GM23338 (cell line): ENCODE results near the gene SNX9. TPM values are rescaled to one million over a fixed set of nuclear protein-coding genes. Genes with fewer than 3 reads are reported as not detected.

Experiments used
- ATAC-seq: fragments of 200-7000 bp; cut with Tn5 transposase; 3 replicates; pipeline ENCODE4 v1.9.1; 2020
- DNase-seq: peaks from one replicate; pipeline ENCODE4 v3.0.0-alpha.2; 2015; ENCODE audit warnings: low spot score
- H2AFZ ChIP-seq: fragments of 200-600 bp; sonication (generic); 2 replicates; pipeline ENCODE4 v1.8.0; 2016; ENCODE audit warnings: antibody characterized with exemption, mild to moderate bottlenecking, moderate library complexity
- H3F3A ChIP-seq: fragments of 200-600 bp; sonication (generic); replicated peaks from 2 replicates; pipeline ENCODE4 v1.8.0; 2017; ENCODE audit warnings: antibody characterized with exemption, mixed run types, low read depth
- H3K27ac ChIP-seq: fragments of 200-600 bp; sonication (generic); 2 replicates; pipeline ENCODE4 v1.6.1; 2016; ENCODE audit warnings: low read depth
- H3K27me3 ChIP-seq: fragments of 200-600 bp; sonication (generic); 2 replicates; pipeline ENCODE4 v1.8.0; 2016; ENCODE audit warnings: mild to moderate bottlenecking, mixed run types, moderate library complexity; ENCODE audit not compliant: insufficient read depth
- H3K36me3 ChIP-seq: fragments of 200-600 bp; sonication (generic); 2 replicates; pipeline ENCODE4 v1.8.0; 2016; ENCODE audit warnings: mild to moderate bottlenecking; ENCODE audit not compliant: insufficient read depth
- H3K4me1 ChIP-seq: fragments of 200-600 bp; sonication (generic); 2 replicates; pipeline ENCODE4 v1.8.0; 2016; ENCODE audit warnings: mild to moderate bottlenecking, moderate library complexity; ENCODE audit not compliant: insufficient read depth
- H3K4me2 ChIP-seq: fragments of 200-600 bp; sonication (generic); 2 replicates; pipeline ENCODE4 v1.7.1; 2017; ENCODE audit warnings: mixed run types
- H3K4me3 ChIP-seq: fragments of 200-600 bp; sonication (generic); 2 replicates; pipeline ENCODE4 v1.6.1; 2016; ENCODE audit warnings: mixed run types
- H3K79me2 ChIP-seq: fragments of 200-600 bp; sonication (generic); replicated peaks from 2 replicates; pipeline ENCODE4 v1.8.0; 2017; ENCODE audit warnings: mild to moderate bottlenecking; ENCODE audit not compliant: insufficient read depth
- H3K9me2 ChIP-seq: fragments of 200-600 bp; sonication (generic); 2 replicates; pipeline ENCODE4 v1.8.0; 2017; ENCODE audit not compliant: insufficient read depth
- H4K20me1 ChIP-seq: fragments of 200-600 bp; sonication (generic); replicated peaks from 2 replicates; pipeline ENCODE4 v1.8.0; 2017; ENCODE audit warnings: mild to moderate bottlenecking; ENCODE audit not compliant: insufficient read depth
- H3K27ac Mint-ChIP-seq: 2 replicates; pipeline ENCODE4 v1.8.0; 2020; ENCODE audit warnings: inconsistent platforms, mild to moderate bottlenecking, moderate library complexity, mixed read lengths
- H3K27me3 Mint-ChIP-seq: 3 replicates; pipeline ENCODE4 v1.8.0; 2022; ENCODE audit warnings: low read depth, mild to moderate bottlenecking, moderate library complexity, mixed read lengths, inconsistent platforms; ENCODE audit not compliant: insufficient read depth, poor library complexity
- H3K36me3 Mint-ChIP-seq: 3 replicates; pipeline ENCODE4 v1.8.0; 2021; ENCODE audit warnings: low read depth, mild to moderate bottlenecking, inconsistent platforms, moderate library complexity, mixed read lengths
- H3K4me1 Mint-ChIP-seq: 3 replicates; pipeline ENCODE4 v1.8.0; 2020; ENCODE audit warnings: mild to moderate bottlenecking, inconsistent platforms, mixed read lengths
- H3K4me3 Mint-ChIP-seq: 3 replicates; pipeline ENCODE4 v1.8.0; 2021; ENCODE audit warnings: moderate library complexity, mild to moderate bottlenecking, inconsistent platforms, mixed read lengths
- H3K9me3 Mint-ChIP-seq: 3 replicates; pipeline ENCODE4 v1.8.0; 2020; ENCODE audit warnings: moderate library complexity, mild to moderate bottlenecking, inconsistent platforms, mixed read lengths
- CREB1 ChIP-seq: fragments of 250-450 bp; sonication (Bioruptor Pico); IDR thresholded peaks from 2 replicates; pipeline ENCODE4 v1.5.0; 2020; ENCODE audit warnings: low read depth, mild to moderate bottlenecking, moderate library complexity
- JUNB ChIP-seq: IDR thresholded peaks from one replicate; pipeline ENCODE4 v1.6.1; 2016; ENCODE audit warnings: antibody characterized with exemption; ENCODE audit not compliant: unreplicated experiment
- ZNF114 ChIP-seq: fragments of 250-450 bp; sonication (Bioruptor Pico); IDR thresholded peaks from 2 replicates; pipeline ENCODE4 v1.5.0; 2020; ENCODE audit warnings: mild to moderate bottlenecking, moderate library complexity
- ZNF462 ChIP-seq: fragments of 250-450 bp; sonication (Bioruptor Pico); IDR thresholded peaks from 2 replicates; pipeline ENCODE4 v1.5.0; 2020; ENCODE audit warnings: mild to moderate bottlenecking, moderate library complexity
- polyA plus RNA-seq: library from polyadenylated mRNA; unstranded; fragments of >200 nt; fragmentation: Nextera tagmentation; extraction: Ambion mirVana; gene quantifications from 2 replicates; pipeline ENCODE4 v1.2.1, GENCODE V29; 2016
- total RNA-seq: library from RNA; depleted of rRNA; stranded (reverse); fragments of >200 nt; shearing (Covaris generic); gene quantifications from 2 replicates; pipeline ENCODE4 v1.2.3, GENCODE V29; 2014
- TF ChIP-seq, protein P1 (sequence below): IDR thresholded peaks from 2 replicates; pipeline ENCODE4 v1.6.1; 2016; ENCODE audit warnings: antibody characterized with exemption

The SNX9 gene
- total and polyA plus RNA-seq, 2 experiments from 2014 or later = 18.4 to 23.3 TPM

DNA sequence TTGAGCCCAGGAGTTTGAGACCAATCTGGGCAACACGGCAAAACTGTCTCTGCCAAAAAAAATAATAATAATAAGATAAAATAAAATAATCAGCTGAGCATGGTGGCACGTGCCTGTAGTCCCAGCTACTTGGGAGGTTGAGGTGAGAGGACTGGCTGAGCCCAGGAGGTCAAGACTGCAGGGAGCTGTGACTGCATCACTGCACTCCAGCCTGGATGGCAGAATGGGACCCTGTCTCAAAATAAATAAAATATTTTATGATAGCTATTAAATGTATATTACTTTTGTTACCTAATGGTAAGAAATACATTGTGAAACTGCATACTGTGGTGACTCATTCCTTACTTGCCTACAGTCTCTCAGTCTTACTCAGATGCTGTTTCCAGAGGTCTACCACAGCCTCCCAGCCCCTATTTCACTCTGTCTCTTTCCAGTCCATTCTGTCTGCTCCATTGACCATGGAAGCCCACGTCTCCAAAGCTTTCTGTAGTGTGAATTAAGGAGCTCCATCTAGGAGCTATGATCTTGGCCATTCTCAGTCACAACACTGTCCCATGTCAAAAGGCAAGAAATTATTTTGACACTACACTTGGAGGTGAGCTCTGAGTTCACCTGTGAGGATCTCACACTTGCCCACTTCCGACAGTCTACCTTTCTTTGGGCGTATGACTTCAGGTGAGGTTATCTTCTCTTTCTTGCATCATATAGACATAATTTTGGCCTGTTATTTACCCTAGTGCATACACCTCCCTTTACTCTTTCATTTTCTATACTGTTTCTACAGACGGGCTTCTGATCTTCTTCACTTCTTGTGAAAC is 22.4 kb upstream of the SNX9 start:
- no peaks in the 10 kb centered on the region for H3K27me3 Mint-ChIP-seq

More for the DNA sequence above, 22.4 kb upstream of the SNX9 start:
- H3K36me3 Mint-ChIP-seq = no peaks in the 10 kb centered on the region
- Histone ChIP-seq H3K79me2 (no peaks in the 10 kb centered on the region), H3K27me3 (no peaks in the 10 kb centered on the region), H3K9me2 (0 out of 2 replicates have a peak, but pooled peaks cover 4% of the 10 kb centered on the region), H3K27ac (no peak overlapping the region), H4K20me1 (no peaks in the 10 kb centered on the region), H2AFZ (no peak overlapping the region), H3F3A (no peaks in the 10 kb centered on the region), H3K4me3 (no peak overlapping the region), H3K4me1 (no peaks in the 10 kb centered on the region), H3K4me2 (no peak overlapping the region), H3K36me3 (no peaks in the 10 kb centered on the region)
- H3K4me3 Mint-ChIP-seq = no peak overlapping the region
- H3K9me3 Mint-ChIP-seq = no peaks in the 10 kb centered on the region
- TF ChIP-seq JUNB (no peak), CREB1 (CRISPR knock-in tag) (no peak), ZNF114 (CRISPR knock-in tag) (no peak), ZNF462 (CRISPR knock-in tag) (no peak)
- TF ChIP-seq, protein P1, sequence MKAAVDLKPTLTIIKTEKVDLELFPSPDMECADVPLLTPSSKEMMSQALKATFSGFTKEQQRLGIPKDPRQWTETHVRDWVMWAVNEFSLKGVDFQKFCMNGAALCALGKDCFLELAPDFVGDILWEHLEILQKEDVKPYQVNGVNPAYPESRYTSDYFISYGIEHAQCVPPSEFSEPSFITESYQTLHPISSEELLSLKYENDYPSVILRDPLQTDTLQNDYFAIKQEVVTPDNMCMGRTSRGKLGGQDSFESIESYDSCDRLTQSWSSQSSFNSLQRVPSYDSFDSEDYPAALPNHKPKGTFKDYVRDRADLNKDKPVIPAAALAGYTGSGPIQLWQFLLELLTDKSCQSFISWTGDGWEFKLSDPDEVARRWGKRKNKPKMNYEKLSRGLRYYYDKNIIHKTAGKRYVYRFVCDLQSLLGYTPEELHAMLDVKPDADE = no peak
- H3K4me1 Mint-ChIP-seq = no peaks in the 10 kb centered on the region; the same call in 2 of the 3 replicates
- no peak overlapping the region for H3K27ac Mint-ChIP-seq
- ATAC-seq (no peak), DNase-seq (no peak)
